Body of pancreas (tissue), 4 donors: ENCODE measurements around the gene TXNRD2.

Experiments
- POLR2A ChIP-seq, 3 donors: fragments of 450-650 bp; IDR thresholded peaks; one replicate each; pipeline ENCODE4 v1.6.1; 2016; ENCODE audit warnings: antibody characterized with exemption in 3 of 3, mild to moderate bottlenecking in 2 of 3
- TF ChIP-seq, protein P1 (sequence below), 7 experiments: fragments of 450-650 bp in 4 of 7; fragments of 200-600 bp in 3 of 7; sonication (generic) in 3 of 7; IDR thresholded peaks; one replicate each; pipeline ENCODE4 v1.5.1; 2016 to 2019; ENCODE audit warnings: antibody characterized with exemption in 7 of 7

DNA sequence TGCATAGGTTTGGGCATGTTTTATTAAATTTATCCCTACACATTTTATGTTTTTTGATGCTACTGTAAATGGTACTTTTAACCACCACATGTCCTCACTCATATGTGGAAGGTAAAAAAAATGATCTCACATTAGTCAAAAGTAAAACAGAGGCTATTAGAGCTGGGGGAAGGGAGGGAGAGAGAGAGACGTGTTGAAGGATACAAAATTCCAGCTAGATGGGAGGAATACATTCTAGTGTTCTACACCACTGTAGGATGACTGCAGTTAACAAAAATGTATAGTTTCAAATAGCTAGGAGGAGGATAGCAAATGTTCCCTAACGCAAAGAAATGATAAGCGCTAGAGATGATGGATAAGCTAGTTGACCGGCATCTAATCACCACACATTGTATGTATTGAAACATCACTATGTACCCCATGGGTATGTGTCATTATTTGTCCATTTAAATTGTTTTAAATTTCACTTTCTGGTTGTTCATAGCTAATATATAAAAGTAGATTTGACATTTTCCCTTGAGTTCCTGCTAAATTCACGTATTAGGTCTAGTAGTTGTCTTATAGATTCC lies 77.0 kb downstream of the TXNRD2 start:
- TF ChIP-seq, protein P1, sequence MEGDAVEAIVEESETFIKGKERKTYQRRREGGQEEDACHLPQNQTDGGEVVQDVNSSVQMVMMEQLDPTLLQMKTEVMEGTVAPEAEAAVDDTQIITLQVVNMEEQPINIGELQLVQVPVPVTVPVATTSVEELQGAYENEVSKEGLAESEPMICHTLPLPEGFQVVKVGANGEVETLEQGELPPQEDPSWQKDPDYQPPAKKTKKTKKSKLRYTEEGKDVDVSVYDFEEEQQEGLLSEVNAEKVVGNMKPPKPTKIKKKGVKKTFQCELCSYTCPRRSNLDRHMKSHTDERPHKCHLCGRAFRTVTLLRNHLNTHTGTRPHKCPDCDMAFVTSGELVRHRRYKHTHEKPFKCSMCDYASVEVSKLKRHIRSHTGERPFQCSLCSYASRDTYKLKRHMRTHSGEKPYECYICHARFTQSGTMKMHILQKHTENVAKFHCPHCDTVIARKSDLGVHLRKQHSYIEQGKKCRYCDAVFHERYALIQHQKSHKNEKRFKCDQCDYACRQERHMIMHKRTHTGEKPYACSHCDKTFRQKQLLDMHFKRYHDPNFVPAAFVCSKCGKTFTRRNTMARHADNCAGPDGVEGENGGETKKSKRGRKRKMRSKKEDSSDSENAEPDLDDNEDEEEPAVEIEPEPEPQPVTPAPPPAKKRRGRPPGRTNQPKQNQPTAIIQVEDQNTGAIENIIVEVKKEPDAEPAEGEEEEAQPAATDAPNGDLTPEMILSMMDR (IDR thresholded peaks at IDR 0.05), result no peak
- TF ChIP-seq POLR2A (IDR thresholded peaks at IDR 0.05), result no peak
